ENCODE results near the gene NPTXR.

NPTXR gene

DNA sequence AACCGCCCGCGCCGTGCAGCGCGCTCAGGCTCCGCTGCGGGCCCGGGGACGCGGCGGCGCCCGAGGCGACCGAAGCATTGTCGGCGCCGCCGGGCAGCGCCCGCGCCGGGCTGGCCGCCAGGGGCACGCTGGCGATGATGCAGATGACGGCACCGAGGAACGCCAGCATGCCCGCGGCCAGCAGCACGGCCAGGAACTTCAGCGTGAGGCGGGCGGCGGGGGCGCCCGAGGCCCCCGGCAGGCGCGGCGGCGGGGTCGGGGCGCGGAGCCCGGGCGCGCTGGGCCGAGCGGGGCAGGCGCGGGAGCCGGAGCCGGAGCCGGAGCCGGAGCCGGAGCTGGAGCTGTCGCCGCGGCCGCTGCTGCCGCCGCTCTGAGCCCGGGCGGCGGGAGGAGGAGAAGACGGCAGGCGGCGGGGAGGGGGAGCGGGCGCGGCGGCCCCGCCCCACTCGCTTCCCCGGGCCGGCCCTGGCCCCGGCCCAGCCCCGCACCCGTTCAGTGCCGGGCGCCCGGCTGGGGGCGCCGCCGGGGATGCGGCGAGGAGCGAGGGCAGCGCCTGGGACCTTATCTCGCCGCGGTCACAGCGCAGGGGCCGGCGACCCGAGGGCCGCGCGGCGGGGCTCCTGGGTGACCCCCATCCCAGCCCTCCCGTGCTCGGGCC is at the start of gene NPTXR:
TSS of gene NPTXR (minus strand) at position 372 of the 658 bp plus-strand sequence.
- no peak for DNase-seq (ENCODE audit: low read depth, low spot score)

DNA sequence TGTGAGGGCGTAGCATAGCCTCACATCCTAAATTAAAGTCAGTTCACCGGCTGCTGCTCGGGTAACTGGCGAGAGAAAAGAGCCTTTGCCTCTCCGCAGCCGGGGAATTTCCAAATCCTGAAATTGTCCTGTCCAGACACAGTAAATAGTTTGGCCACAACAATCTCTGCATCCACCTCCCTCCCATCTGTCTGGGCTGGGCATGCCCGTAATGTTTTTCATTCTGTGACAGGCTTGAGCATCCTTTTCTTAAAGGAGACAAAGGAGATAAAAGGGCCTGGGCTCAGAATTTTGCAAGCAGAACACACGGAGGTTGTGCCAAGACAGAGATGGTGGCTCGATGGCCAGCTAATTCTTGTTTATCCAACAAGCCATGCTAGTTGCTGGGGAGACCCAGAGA is 47.4 kb upstream of the NPTXR start:
- no peak for DNase-seq (ENCODE audit: low read depth, low spot score)

- DNase-seq (ENCODE audit: low read depth, low spot score): no peak
Measured at GRCh38 chr22:38890377-38890776, 46.5 kb upstream of the NPTXR start.

- DNase-seq (ENCODE audit: low read depth, low spot score): no peak
Measured at GRCh38 chr22:38886333-38886732, 42.5 kb upstream of the NPTXR start.

GRCh38 chr22:38882972-38883622 is 39.3 kb upstream of the NPTXR start:
- DNase-seq (ENCODE audit: low read depth, low spot score): no peak

DNA sequence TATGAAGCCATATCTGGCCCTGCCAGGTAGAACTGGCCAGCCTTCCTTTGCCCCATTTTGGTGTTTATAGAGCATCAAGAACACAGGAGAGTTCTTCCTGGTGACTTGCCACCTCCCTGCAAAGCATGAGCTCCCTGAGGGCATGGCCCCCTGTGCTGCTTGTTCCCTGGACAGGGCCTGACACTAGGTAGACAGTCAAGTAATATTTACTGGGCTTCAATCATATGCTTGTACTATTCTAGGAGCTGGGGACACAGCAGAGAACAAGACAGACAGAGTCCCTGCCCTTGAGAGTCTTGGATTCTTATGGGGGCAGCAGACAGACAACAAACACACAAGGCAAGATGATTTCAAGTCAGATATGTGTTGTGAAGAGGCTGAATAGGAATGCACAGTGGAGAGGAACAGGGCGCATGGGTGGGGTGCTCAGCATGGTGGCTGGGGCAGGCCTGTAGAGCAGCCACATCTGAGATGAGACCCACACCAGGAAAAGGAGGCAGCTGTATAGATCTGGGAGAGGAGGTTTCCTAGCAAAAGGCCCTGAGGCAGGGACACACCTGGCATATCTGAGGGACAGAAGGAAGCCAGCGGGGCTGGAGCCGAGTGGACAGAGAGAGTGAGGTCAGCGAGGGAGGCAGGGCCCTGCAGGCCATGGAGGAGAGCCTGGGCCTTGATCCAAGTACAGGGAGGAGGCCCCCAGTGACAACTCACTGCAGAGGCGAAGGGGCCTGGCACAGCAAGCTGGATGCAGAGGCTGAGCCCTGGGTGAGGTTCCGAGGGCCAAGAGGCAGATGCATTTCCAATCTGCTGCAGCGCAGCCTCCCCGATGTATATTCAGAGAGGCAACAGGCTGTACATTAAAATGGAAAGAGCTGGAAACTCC is 38.4 kb upstream of the NPTXR start:
- no peak for DNase-seq (ENCODE audit: low read depth, low spot score)

DNA sequence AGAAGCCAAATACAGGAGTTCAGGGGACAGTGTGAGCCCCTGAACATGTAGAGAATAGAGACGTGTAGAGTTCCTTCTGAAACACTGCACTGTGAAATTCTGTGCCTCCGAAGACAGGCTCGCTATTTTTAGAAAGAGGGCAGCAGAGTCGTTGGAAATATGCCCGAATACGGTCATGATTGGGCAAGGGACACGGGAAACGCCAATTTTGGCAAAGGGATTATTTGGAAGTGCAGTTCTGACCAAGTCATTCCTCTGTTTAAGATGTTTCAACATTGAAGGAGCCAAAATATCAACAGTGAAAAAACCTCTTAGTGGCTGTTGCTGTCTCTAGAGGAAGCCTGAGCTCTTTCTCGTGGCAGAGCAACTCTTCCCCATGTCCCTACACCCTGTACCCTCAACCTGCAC is 37.6 kb upstream of the NPTXR start:
- DNase-seq (ENCODE audit: low read depth, low spot score): no peak

- no peak for DNase-seq (ENCODE audit: low read depth, low spot score)
Measured at GRCh38 chr22:38879961-38880360, 36.1 kb upstream of the NPTXR start.

GRCh38 chr22:38879108-38879729 is 35.4 kb upstream of the NPTXR start:
- no peak for DNase-seq (ENCODE audit: low read depth, low spot score)

DNA sequence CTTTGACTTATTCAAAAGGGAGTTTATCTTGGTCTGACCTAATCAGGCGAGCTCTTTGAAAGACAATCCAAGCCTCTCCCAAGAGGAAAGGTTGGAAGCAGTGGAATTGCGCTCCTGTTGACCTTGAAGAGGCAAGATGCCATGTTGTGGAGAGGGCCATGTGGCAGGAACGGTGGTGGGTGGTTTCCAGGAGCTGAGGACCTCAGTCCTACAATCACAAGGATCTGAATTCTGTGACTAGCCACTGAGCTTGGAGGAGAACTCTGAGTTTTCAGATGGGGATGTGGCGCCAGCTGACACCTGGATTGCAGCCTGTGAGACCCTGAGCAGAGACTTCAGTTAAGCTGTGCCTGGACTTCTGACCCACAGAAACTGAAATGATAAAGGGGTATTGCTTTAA is 34.2 kb upstream of the NPTXR start:
- no peak for DNase-seq (ENCODE audit: low read depth, low spot score)

- DNase-seq (ENCODE audit: low read depth, low spot score): no peak
Measured at GRCh38 chr22:38874529-38875222, 30.8 kb upstream of the NPTXR start.

GRCh38 chr22:38873469-38874411 is 29.9 kb upstream of the NPTXR start:
- DNase-seq (ENCODE audit: low read depth, low spot score): peak; percentile 48

DNA sequence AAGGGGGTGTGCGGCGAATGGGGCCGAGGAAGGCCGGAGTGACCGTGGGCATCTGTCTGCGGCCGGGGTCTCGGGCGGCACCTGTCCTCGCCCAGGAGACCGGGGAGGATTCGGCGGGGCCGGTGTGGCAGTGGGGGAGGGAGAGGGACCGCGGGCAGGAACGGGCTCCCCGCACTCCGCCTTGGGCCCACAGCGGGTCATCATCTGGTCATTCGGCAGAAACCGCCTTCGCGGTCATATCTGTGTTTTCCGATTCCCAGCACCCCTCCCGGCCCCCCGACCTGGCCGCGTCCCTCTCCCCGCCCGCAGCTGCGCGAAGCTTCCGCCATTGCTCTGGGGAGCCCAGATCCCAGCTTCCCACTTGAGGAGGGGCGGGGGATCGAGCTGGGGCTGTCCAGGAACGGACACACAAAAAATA is 29.0 kb upstream of the NPTXR start:
- DNase-seq (ENCODE audit: low read depth, low spot score): no peak

GRCh38 chr22:38872172-38872830 is 28.5 kb upstream of the NPTXR start, which contains the start of gene CBX6:
Gene CBX6, minus strand, starts transcription at chr22:38872216. Its CDS starts 26 bp downstream, at chr22:38872190.
- peak; percentile 91 for DNase-seq (ENCODE audit: low read depth, low spot score)

- no peak for DNase-seq (ENCODE audit: low read depth, low spot score)
Measured at GRCh38 chr22:38871360-38872171, 27.7 kb upstream of the NPTXR start.

DNA sequence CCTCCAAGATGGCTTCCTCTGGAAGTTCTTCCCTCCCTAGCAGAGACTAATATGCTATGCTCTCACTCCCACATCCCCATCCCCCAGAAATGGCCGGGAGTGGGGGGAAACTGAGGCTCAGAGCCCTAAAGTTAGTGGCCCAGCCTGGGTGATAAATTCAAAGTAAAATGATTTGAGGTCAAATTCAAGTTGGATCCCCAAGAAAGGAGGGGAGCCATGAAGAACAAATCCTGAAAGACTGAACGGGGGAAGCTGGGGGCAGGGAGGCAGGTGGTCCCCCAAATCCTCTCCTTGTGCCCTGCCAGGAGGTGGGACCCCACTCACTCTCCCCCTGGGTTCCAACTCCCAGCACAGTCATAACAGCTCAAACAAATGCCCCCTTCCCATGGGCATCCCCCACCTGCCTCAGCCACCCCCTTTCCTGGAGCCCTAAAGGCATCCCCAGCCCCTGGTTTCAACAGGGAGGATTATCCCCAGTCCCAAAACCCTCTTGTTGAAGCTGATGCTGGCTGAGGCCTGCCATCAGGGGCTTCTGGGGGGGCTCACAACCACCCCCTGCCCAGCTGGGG is 27.0 kb upstream of the NPTXR start:
- DNase-seq (ENCODE audit: low read depth, low spot score): no peak

- peak; percentile 73 for DNase-seq (ENCODE audit: low read depth, low spot score)
Measured at GRCh38 chr22:38870312-38870741, 26.5 kb upstream of the NPTXR start.

- no peak for DNase-seq (ENCODE audit: low read depth, low spot score)
Measured at GRCh38 chr22:38869663-38870062, 25.8 kb upstream of the NPTXR start.

Data from activated CD4-positive, CD25-positive, alpha-beta regulatory T cell treated with anti-CD3 and anti-CD28 coated beads, Interleukin-2, amount 50 U/mL, for 16 hours (primary cell).